RPMI7951 (cell line): Measurements from ENCODE around the gene DNAH9. TPM values are rescaled to one million over a fixed set of nuclear protein-coding genes. Genes with fewer than 3 reads are reported as not detected.

Source experiments
- DNase-seq: peaks from one replicate; pipeline ENCODE4 v3.0.0-alpha.2; 2012; ENCODE audit warnings: low read depth
- total RNA-seq: library from RNA; depleted of rRNA; stranded (reverse); fragments of >200 nt; shearing (Covaris generic); gene quantifications from 2 replicates; pipeline ENCODE4 v1.2.3, GENCODE V29; 2014

DNAH9 gene
- total RNA-seq, 1 experiment from 2014 or later, result under 0.01 TPM

- no peak for DNase-seq
These were observed 169.8 kb downstream of the DNAH9 start for GRCh38 chr17:11768106-11768505.

- no peak for DNase-seq
These were observed 170.7 kb downstream of the DNAH9 start for GRCh38 chr17:11768981-11769380.

GRCh38 chr17:11772031-11772430 is 173.8 kb downstream of the DNAH9 start:
- DNase-seq, result no peak

- no peak for DNase-seq
These were observed 181.6 kb downstream of the DNAH9 start for GRCh38 chr17:11779892-11780291.

GRCh38 chr17:11780621-11781020 is 182.4 kb downstream of the DNAH9 start:
- no peak for DNase-seq

- no peak for DNase-seq
These were observed 188.6 kb downstream of the DNAH9 start for GRCh38 chr17:11786711-11787438.

- peak; percentile 0 for DNase-seq
These were observed 197.6 kb downstream of the DNAH9 start for GRCh38 chr17:11795906-11796305.

GRCh38 chr17:11797803-11798202 is 199.5 kb downstream of the DNAH9 start:
- no peak for DNase-seq

- DNase-seq, result no peak
These were observed 205.1 kb downstream of the DNAH9 start for GRCh38 chr17:11803231-11803969.

GRCh38 chr17:11805138-11805537 is 206.9 kb downstream of the DNAH9 start:
- no peak for DNase-seq

- DNase-seq, result no peak
These were observed 207.7 kb downstream of the DNAH9 start for GRCh38 chr17:11805952-11806351.

GRCh38 chr17:11807606-11808005 is 209.3 kb downstream of the DNAH9 start:
- no peak for DNase-seq

- no peak for DNase-seq
These were observed 215.0 kb downstream of the DNAH9 start for GRCh38 chr17:11813278-11813677.

GRCh38 chr17:11813871-11814270 is 215.6 kb downstream of the DNAH9 start:
- DNase-seq, result no peak

- DNase-seq, result no peak
These were observed 216.5 kb downstream of the DNAH9 start for GRCh38 chr17:11814655-11815262.

- no peak for DNase-seq
These were observed 218.1 kb downstream of the DNAH9 start for GRCh38 chr17:11816409-11816808.

GRCh38 chr17:11823862-11824261 is 225.6 kb downstream of the DNAH9 start:
- no peak for DNase-seq

- no peak for DNase-seq
These were observed 227.4 kb downstream of the DNAH9 start for GRCh38 chr17:11825572-11826209.

- no peak for DNase-seq
These were observed 234.3 kb downstream of the DNAH9 start for GRCh38 chr17:11832401-11833137.

GRCh38 chr17:11836508-11836907 is 238.2 kb downstream of the DNAH9 start:
- DNase-seq, result no peak

- no peak for DNase-seq
These were observed 241.8 kb downstream of the DNAH9 start for GRCh38 chr17:11840052-11840451.

- no peak for DNase-seq
These were observed 242.6 kb downstream of the DNAH9 start for GRCh38 chr17:11840831-11841230.
